Fibroblast of pulmonary artery (primary cell): ENCODE data around the gene LIN7A.

Source experiments
- DNase-seq: peaks from one replicate; pipeline ENCODE4 v3.0.0-alpha.2; 2010; ENCODE audit warnings: low read depth
- H3K4me3 ChIP-seq: replicated peaks from 2 replicates; pipeline ENCODE4 v1.5.1; 2011; ENCODE audit warnings: low read depth, mild to moderate bottlenecking, control low read depth, low read length, moderate library complexity
- CTCF ChIP-seq: IDR thresholded peaks from 2 replicates; pipeline ENCODE4 v1.5.1; 2011; ENCODE audit warnings: mild to moderate bottlenecking, control low read depth, low read length, inconsistent platforms; ENCODE audit errors: missing control alignments

LIN7A gene

GRCh38 chr12:80941916-80942315 lies 4.2 kb upstream of the LIN7A start:
- no peak for DNase-seq
- no peak overlapping the region for H3K4me3 ChIP-seq
- TF ChIP-seq CTCF: no peak

DNA sequence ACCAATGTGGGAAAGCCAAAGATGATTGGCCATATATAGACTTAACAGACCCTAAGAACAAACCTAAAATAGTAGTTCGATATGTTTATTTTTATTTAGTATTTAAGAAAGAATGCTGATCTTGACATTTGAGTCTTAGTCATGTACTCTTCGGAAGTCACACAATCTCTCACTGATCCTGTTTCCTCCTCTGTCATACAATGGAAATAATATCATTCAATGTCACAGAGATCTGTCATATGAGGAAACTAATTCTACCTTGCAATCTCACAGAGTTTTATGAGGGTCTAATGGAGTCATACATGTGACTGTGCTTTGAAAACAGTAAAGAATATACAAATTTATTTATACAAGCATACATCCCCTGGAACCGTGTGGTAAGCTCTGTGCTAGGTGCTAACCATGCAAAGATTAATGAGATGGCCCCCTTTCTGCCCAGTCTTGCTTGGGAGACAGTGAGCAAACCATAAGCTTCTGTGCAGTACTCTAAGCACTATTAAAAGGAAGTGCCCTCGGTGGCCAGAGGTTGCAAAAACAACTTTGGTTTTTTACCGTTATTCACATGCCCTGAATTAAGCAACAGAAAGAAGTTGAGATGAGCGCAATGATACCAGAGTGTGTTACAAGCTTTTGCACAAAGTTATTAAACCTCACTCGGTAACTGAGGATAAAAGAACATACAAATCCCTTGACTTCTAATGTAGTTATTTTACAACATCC lies 1.7 kb upstream of the LIN7A start:
- TF ChIP-seq CTCF: no peak
- peak; percentile 7 for DNase-seq
- H3K4me3 ChIP-seq: no peak overlapping the region

DNA sequence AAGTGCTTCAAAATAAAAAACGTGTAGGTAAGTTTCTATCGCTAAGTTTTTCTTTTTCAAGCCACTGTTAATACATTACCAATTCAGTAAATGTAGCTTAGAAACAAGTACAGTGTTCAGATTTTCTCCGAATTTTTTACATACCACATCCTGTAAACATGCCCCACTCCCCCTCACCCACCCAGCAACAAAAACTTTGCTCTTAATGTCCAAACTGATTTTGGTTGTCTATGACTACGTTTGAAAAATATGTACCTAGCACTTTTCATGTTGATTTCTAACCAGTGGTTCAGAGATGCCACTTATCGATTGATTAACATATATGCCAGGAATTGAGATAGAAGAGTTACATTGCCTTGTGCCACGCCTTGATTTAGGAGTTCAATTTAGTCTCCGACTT lies 663 bp upstream of the LIN7A start:
- DNase-seq: no peak
- no peak for TF ChIP-seq CTCF
- no peak overlapping the region for H3K4me3 ChIP-seq

- no peak for TF ChIP-seq CTCF
- peak overlapping the region; percentile 67 for H3K4me3 ChIP-seq
- DNase-seq: peak; percentile 38
Observed at GRCh38 chr12:80936642-80937390, 918 bp downstream of the LIN7A start.

DNA sequence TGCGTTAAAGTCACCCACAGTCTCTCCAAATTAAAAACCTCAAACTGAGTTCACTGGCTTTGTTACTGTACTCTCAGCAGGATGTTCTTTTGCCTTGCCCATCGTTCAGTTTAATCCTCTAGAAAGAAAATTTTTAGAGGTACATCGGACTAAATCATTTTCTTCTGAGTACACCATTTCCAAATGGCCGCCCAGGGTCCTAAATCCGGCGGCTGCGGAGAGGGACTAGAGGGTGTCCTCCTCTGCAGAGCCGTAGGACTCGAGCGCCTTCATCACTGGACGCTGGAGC lies 1.4 kb downstream of the LIN7A start:
- TF ChIP-seq CTCF: no peak
- peak; percentile 35 for DNase-seq
- H3K4me3 ChIP-seq: peak overlapping the region; percentile 67

DNA sequence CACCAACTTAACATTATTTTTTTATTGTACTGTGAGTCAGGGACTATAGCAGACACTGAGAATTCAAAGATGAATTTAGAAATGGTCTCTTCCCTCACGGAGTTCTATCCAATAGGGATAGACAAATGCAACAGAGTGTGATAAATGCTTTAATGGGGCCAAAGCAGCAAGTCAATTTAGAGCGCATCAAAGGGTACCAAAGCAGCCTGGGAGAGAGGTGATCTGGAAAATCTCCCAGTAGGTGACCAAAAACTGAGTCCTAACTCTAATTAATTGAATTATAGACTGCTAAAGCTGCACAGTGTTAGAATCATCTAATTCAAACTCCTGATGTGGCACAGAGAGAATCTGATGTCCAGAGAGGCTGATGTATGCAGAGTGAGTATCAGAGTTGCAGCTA lies 2.6 kb downstream of the LIN7A start:
- TF ChIP-seq CTCF: no peak
- no peak overlapping the region for H3K4me3 ChIP-seq
- no peak for DNase-seq

GRCh38 chr12:80925983-80926382 lies 11.8 kb downstream of the LIN7A start:
- DNase-seq: no peak
- H3K4me3 ChIP-seq: no peak overlapping the region
- no peak for TF ChIP-seq CTCF
